Measurements from ENCODE around the gene DNPEP. TPM values are rescaled to one million over a fixed set of nuclear protein-coding genes. Genes with fewer than 3 reads are reported as not detected.

DNPEP gene
- total RNA-seq, 4 donors from 2014 or later = 44.9 to 102 (median 61.6) TPM

DNA sequence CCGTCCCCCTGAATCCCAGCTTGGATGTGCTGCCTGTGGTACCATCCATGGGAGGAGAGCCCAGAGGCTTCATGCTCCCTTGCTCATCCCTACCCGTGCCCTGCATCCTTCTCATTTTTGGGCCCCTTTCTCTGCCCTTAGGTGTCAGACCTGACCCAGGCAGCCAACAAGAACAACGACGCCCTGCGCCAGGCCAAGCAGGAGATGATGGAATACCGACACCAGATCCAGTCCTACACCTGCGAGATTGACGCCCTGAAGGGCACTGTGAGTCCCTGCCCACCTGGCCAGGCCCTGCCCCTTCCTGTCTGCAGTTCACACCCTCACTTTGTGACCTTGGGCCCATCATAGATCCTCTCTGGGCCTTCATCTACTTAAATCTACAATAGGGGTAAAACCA lies 33.0 kb upstream of the DNPEP start:
- H3K27ac ChIP-seq (replicated peaks in 1 of 4) = peak overlapping the region; percentile 94 to 99 (median 96)
- H3K4me1 ChIP-seq = peaks cover 13 to 64% (median 50%) of the 10 kb centered on the region in 4 donors
- 62% methylated on average over 8 of the region's 8 CpGs for WGBS
- intact Hi-C loops (cut with DNase I) = no loop called here
- H3K36me3 ChIP-seq = peaks cover 19 to 64% (median 61%) of the 10 kb centered on the region in 4 donors
- peaks cover 0 to 20% (median 4%) of the 10 kb centered on the region in 4 donors for H3K27me3 ChIP-seq
- DNase-seq (ENCODE audit: extremely low spot score) = no peak
- no peak for TF ChIP-seq EP300 (IDR thresholded peaks at IDR 0.05)
- TF ChIP-seq, protein P1, sequence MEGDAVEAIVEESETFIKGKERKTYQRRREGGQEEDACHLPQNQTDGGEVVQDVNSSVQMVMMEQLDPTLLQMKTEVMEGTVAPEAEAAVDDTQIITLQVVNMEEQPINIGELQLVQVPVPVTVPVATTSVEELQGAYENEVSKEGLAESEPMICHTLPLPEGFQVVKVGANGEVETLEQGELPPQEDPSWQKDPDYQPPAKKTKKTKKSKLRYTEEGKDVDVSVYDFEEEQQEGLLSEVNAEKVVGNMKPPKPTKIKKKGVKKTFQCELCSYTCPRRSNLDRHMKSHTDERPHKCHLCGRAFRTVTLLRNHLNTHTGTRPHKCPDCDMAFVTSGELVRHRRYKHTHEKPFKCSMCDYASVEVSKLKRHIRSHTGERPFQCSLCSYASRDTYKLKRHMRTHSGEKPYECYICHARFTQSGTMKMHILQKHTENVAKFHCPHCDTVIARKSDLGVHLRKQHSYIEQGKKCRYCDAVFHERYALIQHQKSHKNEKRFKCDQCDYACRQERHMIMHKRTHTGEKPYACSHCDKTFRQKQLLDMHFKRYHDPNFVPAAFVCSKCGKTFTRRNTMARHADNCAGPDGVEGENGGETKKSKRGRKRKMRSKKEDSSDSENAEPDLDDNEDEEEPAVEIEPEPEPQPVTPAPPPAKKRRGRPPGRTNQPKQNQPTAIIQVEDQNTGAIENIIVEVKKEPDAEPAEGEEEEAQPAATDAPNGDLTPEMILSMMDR (IDR thresholded peaks at IDR 0.05) = no peak
- TF ChIP-seq POLR2A (IDR thresholded peaks at IDR 0.05; ENCODE audit: low read depth) = no peak
- peak; percentile 53 to 65 for TF ChIP-seq POLR2AphosphoS5 (IDR thresholded peaks at IDR 0.05)
- H3K4me3 ChIP-seq = peak overlapping the region; percentile 71 to 80 (median 77)
- no peaks in the 10 kb centered on the region for H3K9me3 ChIP-seq

DNA sequence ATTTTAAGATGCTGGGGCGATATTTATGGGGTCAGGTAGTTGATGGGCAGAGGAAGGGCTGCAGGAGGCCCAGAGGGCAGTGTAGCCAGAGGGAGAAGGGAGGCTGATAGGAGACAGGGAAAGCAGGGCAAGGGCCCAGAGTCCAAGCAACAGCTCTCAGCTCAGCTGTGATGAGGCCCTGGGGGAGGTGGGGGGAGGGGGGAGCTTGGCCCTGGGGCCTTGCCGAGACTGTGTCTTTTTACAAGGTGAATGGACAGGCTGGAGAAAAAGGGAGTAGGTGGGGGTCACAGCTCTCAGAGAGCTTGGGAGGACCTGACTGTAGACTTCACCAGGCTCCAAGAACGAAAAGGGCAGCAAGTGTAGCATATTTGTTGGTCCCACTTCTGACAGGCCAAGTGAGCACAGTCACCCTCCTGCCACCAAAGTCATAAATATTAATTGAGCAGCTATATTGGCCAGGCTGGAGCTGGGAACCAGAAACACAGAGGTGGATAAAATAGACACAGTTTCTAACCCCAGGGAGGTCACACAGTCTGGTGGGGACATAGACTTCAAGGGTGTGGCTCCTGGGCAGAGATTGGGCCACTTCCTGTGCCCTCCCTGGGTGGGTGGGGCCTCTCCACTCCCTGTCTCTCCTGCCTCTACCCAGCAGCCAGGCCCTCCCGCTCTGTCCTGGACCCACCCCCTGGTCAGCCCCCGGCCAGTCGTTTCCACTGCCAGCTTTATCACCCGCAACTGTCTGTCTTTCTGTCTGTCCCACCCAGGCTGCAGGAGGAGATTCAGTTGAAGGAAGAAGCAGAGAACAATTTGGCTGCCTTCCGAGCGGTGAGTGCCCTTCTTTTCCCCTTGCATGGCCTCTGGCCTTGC lies 31.9 kb upstream of the DNPEP start:
- peak overlapping the region; percentile 71 to 80 (median 77) for H3K4me3 ChIP-seq
- no peaks in the 10 kb centered on the region for H3K9me3 ChIP-seq
- H3K27ac ChIP-seq (replicated peaks in 1 of 4) = peak overlapping the region; percentile 94 to 99 (median 96)
- intact Hi-C loops (cut with DNase I) = no loop called here
- peaks cover 19 to 60% (median 49%) of the 10 kb centered on the region in 4 donors for H3K4me1 ChIP-seq
- DNase-seq (ENCODE audit: extremely low spot score) = no peak
- TF ChIP-seq POLR2A (IDR thresholded peaks at IDR 0.05; ENCODE audit: low read depth) (peak; percentile 8), EP300 (IDR thresholded peaks at IDR 0.05) (no peak), POLR2AphosphoS5 (IDR thresholded peaks at IDR 0.05) (peak; percentile 67 to 83)
- TF ChIP-seq, protein P1 (IDR thresholded peaks at IDR 0.05) = no peak
- peaks cover 0 to 20% (median 4%) of the 10 kb centered on the region in 4 donors for H3K27me3 ChIP-seq
- WGBS = 53% methylated on average over 8 of the region's 9 CpGs
- peaks cover 19 to 53% (median 49%) of the 10 kb centered on the region in 4 donors for H3K36me3 ChIP-seq

DNA sequence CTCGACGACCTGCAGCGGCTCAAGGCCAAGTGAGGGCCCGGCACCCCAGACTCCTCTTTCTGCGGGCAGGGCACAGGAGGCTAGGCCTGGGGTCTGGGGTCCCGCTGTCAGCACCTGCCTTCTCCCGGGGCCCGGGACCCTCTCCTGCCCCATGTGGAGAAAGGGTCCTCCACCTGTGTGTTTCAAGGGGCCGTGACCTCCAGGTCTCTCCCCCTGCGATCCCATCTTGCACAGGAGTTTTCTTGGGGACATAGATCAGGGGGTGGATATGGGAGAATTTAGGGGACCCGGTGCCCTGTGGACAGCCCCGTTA lies 31.3 kb upstream of the DNPEP start:
- WGBS = 34% methylated on average over 12 of the region's 12 CpGs
- Histone ChIP-seq H3K4me1 (peaks cover 19 to 54% (median 44%) of the 10 kb centered on the region in 4 donors), H3K27me3 (peaks cover 0 to 20% (median 4%) of the 10 kb centered on the region in 4 donors), H3K9me3 (no peaks in the 10 kb centered on the region), H3K4me3 (peak overlapping the region; percentile 71 to 80 (median 77)), H3K27ac (replicated peaks in 1 of 4) (peak overlapping the region; percentile 94 to 99 (median 96)), H3K36me3 (peaks cover 19 to 47% (median 43%) of the 10 kb centered on the region in 4 donors)
- TF ChIP-seq POLR2AphosphoS5 (IDR thresholded peaks at IDR 0.05) (peak in 1 of 2 donors; percentile 11), EP300 (IDR thresholded peaks at IDR 0.05) (no peak), POLR2A (IDR thresholded peaks at IDR 0.05; ENCODE audit: low read depth) (no peak)
- TF ChIP-seq, protein P1 (IDR thresholded peaks at IDR 0.05) = no peak
- no peak for DNase-seq (ENCODE audit: extremely low spot score)
- intact Hi-C loops (cut with DNase I) = no loop called here

DNA sequence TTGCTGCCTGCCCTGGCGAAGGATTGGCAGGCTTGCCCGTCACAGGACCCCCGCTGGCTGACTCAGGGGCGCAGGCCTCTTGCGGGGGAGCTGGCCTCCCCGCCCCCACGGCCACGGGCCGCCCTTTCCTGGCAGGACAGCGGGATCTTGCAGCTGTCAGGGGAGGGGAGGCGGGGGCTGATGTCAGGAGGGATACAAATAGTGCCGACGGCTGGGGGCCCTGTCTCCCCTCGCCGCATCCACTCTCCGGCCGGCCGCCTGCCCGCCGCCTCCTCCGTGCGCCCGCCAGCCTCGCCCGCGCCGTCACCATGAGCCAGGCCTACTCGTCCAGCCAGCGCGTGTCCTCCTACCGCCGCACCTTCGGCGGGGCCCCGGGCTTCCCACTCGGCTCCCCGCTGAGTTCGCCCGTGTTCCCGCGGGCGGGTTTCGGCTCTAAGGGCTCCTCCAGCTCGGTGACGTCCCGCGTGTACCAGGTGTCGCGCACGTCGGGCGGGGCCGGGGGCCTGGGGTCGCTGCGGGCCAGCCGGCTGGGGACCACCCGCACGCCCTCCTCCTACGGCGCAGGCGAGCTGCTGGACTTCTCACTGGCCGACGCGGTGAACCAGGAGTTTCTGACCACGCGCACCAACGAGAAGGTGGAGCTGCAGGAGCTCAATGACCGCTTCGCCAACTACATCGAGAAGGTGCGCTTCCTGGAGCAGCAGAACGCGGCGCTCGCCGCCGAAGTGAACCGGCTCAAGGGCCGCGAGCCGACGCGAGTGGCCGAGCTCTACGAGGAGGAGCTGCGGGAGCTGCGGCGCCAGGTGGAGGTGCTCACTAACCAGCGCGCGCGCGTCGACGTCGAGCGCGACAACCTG lies 30.7 kb upstream of the DNPEP start, which contains the start of gene DES:
TSS of gene DES (plus strand) at position 223 of the 857 bp plus-strand sequence. CDS start at position 309, 86 bp downstream.
- Histone ChIP-seq H3K36me3 (peaks cover 19 to 43% (median 38%) of the 10 kb centered on the region in 4 donors), H3K4me3 (peak within 1 kb of the TSS; percentile 71 to 80 (median 77)), H3K27me3 (peaks cover 0 to 20% (median 4%) of the 10 kb centered on the region in 4 donors), H3K4me1 (peaks cover 19 to 48% (median 39%) of the 10 kb centered on the region in 4 donors), H3K27ac (replicated peaks in 1 of 4) (peak within 1 kb of the TSS; percentile 94 to 99 (median 96)), H3K9me3 (no peaks in the 10 kb centered on the region)
- no peak for DNase-seq (ENCODE audit: extremely low spot score)
- 20% methylated on average over 1 of the region's 98 CpGs for WGBS
- intact Hi-C loops (cut with DNase I) = no loop called here
- TF ChIP-seq POLR2AphosphoS5 (IDR thresholded peaks at IDR 0.05) = peak; percentile 87 to 99
- TF ChIP-seq EP300 (IDR thresholded peaks at IDR 0.05) = peak; percentile 94
- TF ChIP-seq POLR2A (IDR thresholded peaks at IDR 0.05; ENCODE audit: low read depth) = peak; percentile 82
- TF ChIP-seq, protein P1 (IDR thresholded peaks at IDR 0.05) = no peak

Measured in esophagus muscularis mucosa (tissue), 4 donors.